Measurements from ENCODE around the gene CASZ1.

CASZ1 gene

DNA sequence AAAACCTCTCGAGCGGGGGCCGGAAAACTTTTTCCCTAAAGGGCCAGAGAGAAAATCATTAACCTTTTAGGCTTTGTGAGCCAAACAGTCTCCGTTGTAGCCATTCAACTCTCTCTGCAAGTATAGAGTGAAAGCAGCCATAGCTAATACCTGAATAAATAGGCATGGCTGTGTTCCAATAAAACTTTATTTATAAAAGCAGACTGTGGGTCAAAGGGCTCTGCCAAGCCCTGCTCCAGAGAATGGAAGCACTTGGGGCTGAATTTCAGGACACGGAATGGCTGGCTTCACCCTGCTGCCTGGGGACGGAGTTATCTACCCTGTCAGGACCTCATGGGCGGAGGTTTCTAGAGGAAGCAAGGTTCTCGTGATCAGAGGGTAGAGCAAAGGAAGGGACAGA, 92.7 kb downstream of the CASZ1 start:
- Histone ChIP-seq H3K9ac (ENCODE audit: low read depth, low read length) (no peak overlapping the region), H2AFZ (ENCODE audit: low read depth, low read length) (no peak overlapping the region)

DNA sequence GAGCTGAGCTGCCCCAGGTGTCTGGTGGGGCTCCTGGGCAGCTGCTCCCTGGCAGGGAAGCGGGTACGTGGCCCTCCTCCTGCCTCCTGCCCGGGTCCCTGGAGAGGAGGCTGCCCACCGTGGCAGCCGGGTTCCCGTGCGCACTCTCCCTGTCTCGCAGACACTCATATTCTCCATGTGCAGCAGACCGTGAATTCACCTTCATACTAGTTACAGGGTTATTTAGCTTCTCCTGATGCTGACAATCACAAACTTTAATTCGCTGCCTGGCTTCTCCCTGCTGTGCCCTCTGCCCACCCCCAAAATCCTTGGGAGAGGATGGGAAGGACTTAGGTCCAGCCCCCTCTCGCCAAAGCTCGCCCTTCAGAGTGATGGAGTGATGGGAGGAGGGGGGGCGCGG, 95.3 kb downstream of the CASZ1 start:
- Histone ChIP-seq H2AFZ (ENCODE audit: low read depth, low read length) (no peak overlapping the region), H3K4me3 (ENCODE audit: low read depth in 1 of 2, low read length in 2 of 2) (no peak overlapping the region), H3K9ac (ENCODE audit: low read depth, low read length) (no peak overlapping the region), H3K4me2 (ENCODE audit: insufficient read depth, low read length) (no peak overlapping the region), H3K36me3 (ENCODE audit: insufficient read depth, low read length) (no peaks in the 10 kb centered on the region), H3K79me2 (ENCODE audit: insufficient read depth, low read length) (no peaks in the 10 kb centered on the region), H3K27ac (ENCODE audit: low read length) (no peak overlapping the region), H3K27me3 (ENCODE audit: insufficient read depth, low read length, poor library complexity) (peaks cover 13% of the 10 kb centered on the region), H3K4me1 (ENCODE audit: insufficient read depth, low read length) (no peaks in the 10 kb centered on the region), H4K20me1 (ENCODE audit: insufficient read depth, low read length) (no peaks in the 10 kb centered on the region), H3K9me3 (ENCODE audit: insufficient read depth, low read length, severe bottlenecking) (no peaks in the 10 kb centered on the region)
- DNase-seq, result no peak
- no peak for ATAC-seq (ENCODE audit: insufficient read depth, low read depth)
- no peak for TF ChIP-seq EZH2 (IDR thresholded peaks at IDR 0.05; ENCODE audit: borderline replicate concordance, low read depth, low read length, severe bottlenecking)
- TF ChIP-seq, protein P1, sequence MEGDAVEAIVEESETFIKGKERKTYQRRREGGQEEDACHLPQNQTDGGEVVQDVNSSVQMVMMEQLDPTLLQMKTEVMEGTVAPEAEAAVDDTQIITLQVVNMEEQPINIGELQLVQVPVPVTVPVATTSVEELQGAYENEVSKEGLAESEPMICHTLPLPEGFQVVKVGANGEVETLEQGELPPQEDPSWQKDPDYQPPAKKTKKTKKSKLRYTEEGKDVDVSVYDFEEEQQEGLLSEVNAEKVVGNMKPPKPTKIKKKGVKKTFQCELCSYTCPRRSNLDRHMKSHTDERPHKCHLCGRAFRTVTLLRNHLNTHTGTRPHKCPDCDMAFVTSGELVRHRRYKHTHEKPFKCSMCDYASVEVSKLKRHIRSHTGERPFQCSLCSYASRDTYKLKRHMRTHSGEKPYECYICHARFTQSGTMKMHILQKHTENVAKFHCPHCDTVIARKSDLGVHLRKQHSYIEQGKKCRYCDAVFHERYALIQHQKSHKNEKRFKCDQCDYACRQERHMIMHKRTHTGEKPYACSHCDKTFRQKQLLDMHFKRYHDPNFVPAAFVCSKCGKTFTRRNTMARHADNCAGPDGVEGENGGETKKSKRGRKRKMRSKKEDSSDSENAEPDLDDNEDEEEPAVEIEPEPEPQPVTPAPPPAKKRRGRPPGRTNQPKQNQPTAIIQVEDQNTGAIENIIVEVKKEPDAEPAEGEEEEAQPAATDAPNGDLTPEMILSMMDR (IDR thresholded peaks at IDR 0.05; ENCODE audit: borderline replicate concordance, extremely low read depth, low read length, poor library complexity, severe bottlenecking), result no peak

More for the DNA sequence above, 92.7 kb downstream of the CASZ1 start:
- TF ChIP-seq, protein P1 (IDR thresholded peaks at IDR 0.05; ENCODE audit: borderline replicate concordance, extremely low read depth, low read length, poor library complexity, severe bottlenecking), result no peak
- no peak overlapping the region for H3K4me3 ChIP-seq (ENCODE audit: low read depth in 1 of 2, low read length in 2 of 2)
- H3K36me3 ChIP-seq (ENCODE audit: insufficient read depth, low read length), result no peaks in the 10 kb centered on the region
- H4K20me1 ChIP-seq (ENCODE audit: insufficient read depth, low read length), result no peaks in the 10 kb centered on the region
- H3K27me3 ChIP-seq (ENCODE audit: insufficient read depth, low read length, poor library complexity), result peaks cover 7% of the 10 kb centered on the region
- DNase-seq (no peak), ATAC-seq (ENCODE audit: insufficient read depth, low read depth) (no peak)
- H3K79me2 ChIP-seq (ENCODE audit: insufficient read depth, low read length), result no peaks in the 10 kb centered on the region
- no peaks in the 10 kb centered on the region for H3K9me3 ChIP-seq (ENCODE audit: insufficient read depth, low read length, severe bottlenecking)
- no peaks in the 10 kb centered on the region for H3K4me1 ChIP-seq (ENCODE audit: insufficient read depth, low read length)
- no peak overlapping the region for H3K4me2 ChIP-seq (ENCODE audit: insufficient read depth, low read length)
- H3K27ac ChIP-seq (ENCODE audit: low read length), result no peak overlapping the region

DNA sequence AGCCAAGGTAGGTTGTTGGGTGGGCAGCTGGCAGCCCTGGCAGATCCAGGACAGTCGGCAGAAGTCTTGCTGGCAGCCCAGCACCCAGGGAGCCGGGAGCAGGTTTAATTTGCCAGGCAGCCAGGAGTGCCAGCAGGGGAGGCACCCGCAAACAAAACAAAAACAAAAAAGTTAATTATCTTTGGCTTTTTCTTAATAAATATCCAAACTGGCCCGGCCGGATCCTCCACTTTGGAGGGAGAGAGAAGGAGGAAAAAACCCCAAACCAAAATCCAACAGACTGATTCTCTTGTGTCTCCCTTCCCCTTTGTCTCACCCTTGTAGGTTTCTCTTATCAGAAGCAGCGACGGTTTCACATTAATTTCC, 97.0 kb downstream of the CASZ1 start:
- no peaks in the 10 kb centered on the region for H3K9me3 ChIP-seq (ENCODE audit: insufficient read depth, low read length, severe bottlenecking)
- no peak overlapping the region for H3K27ac ChIP-seq (ENCODE audit: low read length)
- H3K36me3 ChIP-seq (ENCODE audit: insufficient read depth, low read length), result no peaks in the 10 kb centered on the region
- peaks cover 16% of the 10 kb centered on the region for H3K27me3 ChIP-seq (ENCODE audit: insufficient read depth, low read length, poor library complexity)
- H3K4me3 ChIP-seq (ENCODE audit: low read depth in 1 of 2, low read length in 2 of 2), result no peak overlapping the region
- ATAC-seq (ENCODE audit: insufficient read depth, low read depth) (no peak), DNase-seq (no peak)
- peaks cover 5% of the 10 kb centered on the region for H3K4me1 ChIP-seq (ENCODE audit: insufficient read depth, low read length)
- H3K9ac ChIP-seq (ENCODE audit: low read depth, low read length), result no peak overlapping the region
- no peak overlapping the region for H2AFZ ChIP-seq (ENCODE audit: low read depth, low read length)
- no peaks in the 10 kb centered on the region for H3K79me2 ChIP-seq (ENCODE audit: insufficient read depth, low read length)
- no peaks in the 10 kb centered on the region for H4K20me1 ChIP-seq (ENCODE audit: insufficient read depth, low read length)
- H3K4me2 ChIP-seq (ENCODE audit: insufficient read depth, low read length), result no peak overlapping the region
- TF ChIP-seq, protein P1 (IDR thresholded peaks at IDR 0.05; ENCODE audit: borderline replicate concordance, extremely low read depth, low read length, poor library complexity, severe bottlenecking), result no peak
- TF ChIP-seq EZH2 (IDR thresholded peaks at IDR 0.05; ENCODE audit: borderline replicate concordance, low read depth, low read length, severe bottlenecking), result no peak

Measured in DND-41 (cell line).